Heart left ventricle (tissue), 13 donors: ENCODE data around the gene SPTSSA.

Experiments
- CTCF ChIP-seq, 12 donors: fragments of 200-600 bp; sonication (generic) in 4 of 12; IDR thresholded peaks; one replicate each; pipeline versions ENCODE4 v1.5.0 to v1.8.0; 2018 to 2022; ENCODE audit warnings: antibody characterized with exemption in 12 of 12, mild to moderate bottlenecking in 5 of 12
- POLR2A ChIP-seq, 2 donors: fragments of 450-650 bp; IDR thresholded peaks; one replicate each; pipeline ENCODE4 v1.6.1; 2017; ENCODE audit warnings: antibody characterized with exemption in 2 of 2, mild to moderate bottlenecking in 2 of 2, moderate library complexity in 2 of 2
- donor health status: ischemic (EF 13 %, LVEDD 7.1; RV severe dilation, severe dysfunction).
- donor health status: DM: no; HTN: yes; CAD: no.
- donor health status: DM: no; HTN: no; CAD: no.
- donor health status: ischemic (EF 25% LVEDD 6.9; RV normal size, moderate dysfunction).
- donor health status: ischemic (EF 25% LVEDD 5.7; RV mildly dilated, moderate dysfunction).
- donor health status: ischemic (EF 35%, LVEDD 5.7; RV mildly dilated, moderate dysfunction).
- donor health status: nonischemic (EF 11% LVEDD 7.7; RV severe dilation, severe dysfunction).
- donor health status: DM: yes; HTN: yes; CAD: no.
- donor health status: PGD.
- donor health status: ischemic (EF 29% LVEDD 5.4; RV normal size, mild dysfunction).
- donor health status: nonischemic (EF 23%, LVEDD 6.1; RV moderate dilation, normal function).

GRCh38 chr14:34478261-34478660 lies 16.2 kb upstream of the SPTSSA start:
- no peak for TF ChIP-seq CTCF (IDR thresholded peaks at IDR 0.05)
- no peak for TF ChIP-seq POLR2A (IDR thresholded peaks at IDR 0.05)
